CD4-positive, CD25-positive, alpha-beta regulatory T cell (primary cell): ENCODE measurements around the gene RNF31. TPM values are rescaled to one million over a fixed set of nuclear protein-coding genes. Genes with fewer than 3 reads are reported as not detected.

Experiments used
- ATAC-seq, 2 donors: fragments of 150-1000 bp; cut with Tn5 transposase; one replicate each; pipeline ENCODE4 v1.10.0; 2021; ENCODE audit warnings: low read depth in 2 of 2, moderate number of reproducible peaks in 2 of 2, moderate library complexity in 1 of 2
- DNase-seq, 3 donors: peaks; one replicate each; pipeline versions ENCODE4 v3.0.0 to v3.0.0-alpha.2; 2012 to 2022; ENCODE audit warnings: mixed read lengths in 1 of 3
- H3K27ac ChIP-seq: one replicate; pipeline ENCODE4 v1.7.0; 2013; ENCODE audit warnings: mild to moderate bottlenecking, low read length; ENCODE audit not compliant: insufficient read depth, poor library complexity, severe bottlenecking
- H3K27me3 ChIP-seq: one replicate; pipeline ENCODE4 v1.7.0; 2013; ENCODE audit warnings: low read length; ENCODE audit not compliant: control insufficient read depth, insufficient read depth
- H3K36me3 ChIP-seq: one replicate; pipeline ENCODE4 v1.7.0; 2013; ENCODE audit warnings: mild to moderate bottlenecking, low read length, moderate library complexity; ENCODE audit not compliant: control insufficient read depth, insufficient read depth
- H3K4me1 ChIP-seq: 2 replicates; pipeline ENCODE4 v1.7.0; 2013; ENCODE audit warnings: mild to moderate bottlenecking, low read length; ENCODE audit not compliant: insufficient read depth, control insufficient read depth, poor library complexity, severe bottlenecking
- H3K4me3 ChIP-seq: one replicate; pipeline ENCODE4 v1.7.0; 2013; ENCODE audit warnings: low read depth, mild to moderate bottlenecking, low read length, moderate library complexity
- H3K9me3 ChIP-seq, 2 experiments: 1 replicate in 1 of 2; 2 replicates in 1 of 2; pipeline ENCODE4 v1.7.0; 2013; ENCODE audit warnings: low read length in 2 of 2, mild to moderate bottlenecking in 1 of 2, moderate library complexity in 1 of 2; ENCODE audit not compliant: control insufficient read depth in 2 of 2
- H3K27ac Mint-ChIP-seq, 3 donors: one replicate each; pipeline ENCODE4 v1.8.0; 2020 to 2022; ENCODE audit warnings: mild to moderate bottlenecking in 3 of 3, mixed read lengths in 3 of 3, moderate library complexity in 2 of 3
- H3K27me3 Mint-ChIP-seq: one replicate; pipeline ENCODE4 v1.8.0; 2022; ENCODE audit warnings: mild to moderate bottlenecking, mixed read lengths
- H3K36me3 Mint-ChIP-seq: one replicate; pipeline ENCODE4 v1.8.0; 2020; ENCODE audit warnings: mixed read lengths
- H3K4me1 Mint-ChIP-seq, 4 donors: one replicate each; pipeline ENCODE4 v1.8.0; 2020 to 2022; ENCODE audit warnings: mixed read lengths in 4 of 4, mild to moderate bottlenecking in 1 of 4
- H3K4me3 Mint-ChIP-seq, 4 donors: one replicate each; pipeline ENCODE4 v1.8.0; 2020 to 2022; ENCODE audit warnings: mild to moderate bottlenecking in 4 of 4, mixed read lengths in 4 of 4, moderate library complexity in 3 of 4
- H3K9me3 Mint-ChIP-seq, 7 donors: one replicate each; pipeline ENCODE4 v1.8.0; 2020 to 2022; ENCODE audit warnings: mixed read lengths in 7 of 7, mild to moderate bottlenecking in 3 of 7, moderate library complexity in 2 of 7
- polyA plus RNA-seq, 4 donors: library from polyadenylated mRNA; unstranded; fragments of 300-500 nt; fragmentation: Illumina TruSeq; gene quantifications; one replicate each; pipeline ENCODE4 v1.2.3, GENCODE V29; 2021
- total RNA-seq: library from RNA; stranded (reverse); gene quantifications from one replicate; pipeline ENCODE4 v1.2.3, GENCODE V29; 2022

RNF31 gene
- total and polyA plus RNA-seq, 5 donors from 2014 or later = 35.9 to 82.4 (median 45.5) TPM

- no peak overlapping the region for H3K27ac ChIP-seq
- DNase-seq = no peak
- H3K9me3 ChIP-seq = no peaks in the 10 kb centered on the region
- Mint-ChIP-seq H3K4me1 (peaks cover 15 to 59% (median 31%) of the 10 kb centered on the region in 4 donors), H3K4me3 (peak overlapping the region in 2 of 4 donors; percentile 10 to 15), H3K36me3 (peaks cover 57% of the 10 kb centered on the region), H3K9me3 (peaks cover 0 to 2% (median 0%) of the 10 kb centered on the region in 7 donors), H3K27me3 (no peaks in the 10 kb centered on the region), H3K27ac (peak overlapping the region in 1 of 3 donors; percentile 77)
- H3K4me3 ChIP-seq = no peak overlapping the region
- no peak for ATAC-seq
- no peaks in the 10 kb centered on the region for H3K27me3 ChIP-seq
- peaks cover 13% of the 10 kb centered on the region for H3K4me1 ChIP-seq
- H3K36me3 ChIP-seq = peaks cover 57% of the 10 kb centered on the region
These were observed 59.8 kb downstream of the RNF31 start for GRCh38 chr14:24207104-24207551.

- Histone ChIP-seq H3K4me1 (peaks cover 13% of the 10 kb centered on the region), H3K9me3 (no peaks in the 10 kb centered on the region), H3K36me3 (peaks cover 57% of the 10 kb centered on the region), H3K4me3 (no peak overlapping the region), H3K27ac (no peak overlapping the region), H3K27me3 (no peaks in the 10 kb centered on the region)
- Mint-ChIP-seq H3K4me1 (peaks cover 15 to 63% (median 33%) of the 10 kb centered on the region in 4 donors), H3K27me3 (no peaks in the 10 kb centered on the region), H3K4me3 (no peak overlapping the region), H3K36me3 (peaks cover 53% of the 10 kb centered on the region), H3K9me3 (peaks cover 0 to 2% (median 0%) of the 10 kb centered on the region in 7 donors), H3K27ac (no peak overlapping the region)
- ATAC-seq = no peak
- no peak for DNase-seq
These were observed 60.3 kb downstream of the RNF31 start for GRCh38 chr14:24207625-24208024.

Other genes starting within 250 kb of the RNF31 start
Only the 30 nearest of the 31 such genes appear.
- 7.8 TPM for gene DHRS4, start 193.7 kb upstream of the RNF31 start, total RNA-seq
- gene DHRS4, start 193.7 kb upstream of the RNF31 start, polyA plus RNA-seq = 10 to 100 TPM; 23.5 to 29.0 (median 24.6) TPM
- 15.2 TPM for gene DHRS4L2, start 158.6 kb upstream of the RNF31 start, total RNA-seq
- 10 to 100 TPM; 13.4 to 22.0 (median 18.5) TPM for gene DHRS4L2, start 158.6 kb upstream of the RNF31 start, polyA plus RNA-seq
- 0.52 TPM for gene CARMIL3, start 95.5 kb upstream of the RNF31 start, total RNA-seq
- gene CARMIL3, start 95.5 kb upstream of the RNF31 start, polyA plus RNA-seq = not detected
- not detected for gene CPNE6, start 75.9 kb upstream of the RNF31 start, total RNA-seq
- gene CPNE6, start 75.9 kb upstream of the RNF31 start, polyA plus RNA-seq = not detected
- 21.0 TPM for gene PCK2, start 53.2 kb upstream of the RNF31 start, total RNA-seq
- 10 to 100 TPM; 26.3 to 32.2 (median 27.8) TPM for gene PCK2, start 53.2 kb upstream of the RNF31 start, polyA plus RNA-seq
- gene DCAF11, start 32.7 kb upstream of the RNF31 start, total RNA-seq = 97.8 TPM
- 10 to 100 TPM; 73.4 to 95.7 (median 82.3) TPM for gene DCAF11, start 32.7 kb upstream of the RNF31 start, polyA plus RNA-seq
- gene NRL, start 32.5 kb upstream of the RNF31 start, total RNA-seq = 2.8 TPM
- gene NRL, start 32.5 kb upstream of the RNF31 start, polyA plus RNA-seq = 1 to 10 TPM; 1.9 to 2.9 (median 2.1) TPM
- gene FITM1, start 16.8 kb upstream of the RNF31 start, total RNA-seq = 1.1 TPM
- gene FITM1, start 16.8 kb upstream of the RNF31 start, polyA plus RNA-seq = under 1 TPM in 3 of 4 donors, not detected in 1; 0.20 to 0.42 (median 0.24) TPM
- 294 TPM for gene PSME1, start 11.3 kb upstream of the RNF31 start, total RNA-seq
- 1,000 to 10,000 TPM in 1 of 4 donors, 100 to 1,000 TPM in 3; 698 to 1,230 (median 866) TPM for gene PSME1, start 11.3 kb upstream of the RNF31 start, polyA plus RNA-seq
- 11.7 TPM for gene EMC9, start 5.9 kb upstream of the RNF31 start, total RNA-seq
- gene EMC9, start 5.9 kb upstream of the RNF31 start, polyA plus RNA-seq = 10 to 100 TPM; 10.7 to 22.5 (median 13.4) TPM
- 167 TPM for gene PSME2, start 888 bp upstream of the RNF31 start, total RNA-seq
- gene PSME2, start 888 bp upstream of the RNF31 start, polyA plus RNA-seq = 100 to 1,000 TPM; 346 to 603 (median 466) TPM
- gene IRF9, start 13.8 kb downstream of the RNF31 start, total RNA-seq = 369 TPM
- gene IRF9, start 13.8 kb downstream of the RNF31 start, polyA plus RNA-seq = 100 to 1,000 TPM; 105 to 157 (median 119) TPM
- gene REC8, start 24.6 kb downstream of the RNF31 start, total RNA-seq = 145 TPM
- 10 to 100 TPM in 3 of 4 donors, 1 to 10 TPM in 1; 9.7 to 16.1 (median 12.0) TPM for gene REC8, start 24.6 kb downstream of the RNF31 start, polyA plus RNA-seq
- gene IPO4, start 41.3 kb downstream of the RNF31 start, total RNA-seq = 33.7 TPM
- gene IPO4, start 41.3 kb downstream of the RNF31 start, polyA plus RNA-seq = 10 to 100 TPM; 13.0 to 14.8 (median 14.1) TPM
- 20.0 TPM for gene TM9SF1, start 47.9 kb downstream of the RNF31 start, total RNA-seq
- gene TM9SF1, start 47.9 kb downstream of the RNF31 start, polyA plus RNA-seq = 10 to 100 TPM; 36.8 to 42.3 (median 40.0) TPM
- gene TSSK4, start 58.2 kb downstream of the RNF31 start, total RNA-seq = 0.44 TPM
- 1 to 10 TPM in 3 of 4 donors, under 1 TPM in 1; 0.86 to 1.5 (median 1.2) TPM for gene TSSK4, start 58.2 kb downstream of the RNF31 start, polyA plus RNA-seq
- gene CHMP4A, start 66.0 kb downstream of the RNF31 start, total RNA-seq = 108 TPM
- gene CHMP4A, start 66.0 kb downstream of the RNF31 start, polyA plus RNA-seq = 100 to 1,000 TPM; 122 to 154 (median 142) TPM
- 6.0 TPM for gene MDP1, start 68.6 kb downstream of the RNF31 start, total RNA-seq
- 10 to 100 TPM; 29.0 to 52.6 (median 35.6) TPM for gene MDP1, start 68.6 kb downstream of the RNF31 start, polyA plus RNA-seq
- 89.1 TPM for gene NEDD8, start 84.9 kb downstream of the RNF31 start, total RNA-seq
- 100 to 1,000 TPM; 334 to 440 (median 349) TPM for gene NEDD8, start 84.9 kb downstream of the RNF31 start, polyA plus RNA-seq
- gene GMPR2, start 85.4 kb downstream of the RNF31 start, total RNA-seq = 49.0 TPM
- 100 to 1,000 TPM in 3 of 4 donors, 10 to 100 TPM in 1; 95.5 to 117 (median 112) TPM for gene GMPR2, start 85.4 kb downstream of the RNF31 start, polyA plus RNA-seq
- gene TINF2, start 95.1 kb downstream of the RNF31 start, total RNA-seq = 169 TPM
- 100 to 1,000 TPM; 216 to 242 (median 223) TPM for gene TINF2, start 95.1 kb downstream of the RNF31 start, polyA plus RNA-seq
- 4.0 TPM for gene TGM1, start 115.7 kb downstream of the RNF31 start, total RNA-seq
- not detected for gene TGM1, start 115.7 kb downstream of the RNF31 start, polyA plus RNA-seq
- gene RABGGTA, start 124.1 kb downstream of the RNF31 start, total RNA-seq = 78.6 TPM
- 10 to 100 TPM; 25.1 to 40.4 (median 30.3) TPM for gene RABGGTA, start 124.1 kb downstream of the RNF31 start, polyA plus RNA-seq
- 41.2 TPM for gene DHRS1, start 152.3 kb downstream of the RNF31 start, total RNA-seq
- gene DHRS1, start 152.3 kb downstream of the RNF31 start, polyA plus RNA-seq = 10 to 100 TPM; 21.7 to 48.5 (median 31.9) TPM
- 30.0 TPM for gene NOP9, start 152.4 kb downstream of the RNF31 start, total RNA-seq
- gene NOP9, start 152.4 kb downstream of the RNF31 start, polyA plus RNA-seq = 1 to 10 TPM; 1.3 to 2.5 (median 1.8) TPM
- 13.2 TPM for gene CIDEB, start 160.5 kb downstream of the RNF31 start, total RNA-seq
- 10 to 100 TPM in 2 of 4 donors, 1 to 10 TPM in 2; 8.9 to 13.6 (median 9.7) TPM for gene CIDEB, start 160.5 kb downstream of the RNF31 start, polyA plus RNA-seq
- gene LTB4R2, start 162.6 kb downstream of the RNF31 start, total RNA-seq = 18.1 TPM
- 1 to 10 TPM in 3 of 4 donors, under 1 TPM in 1; 1.00 to 2.2 (median 1.7) TPM for gene LTB4R2, start 162.6 kb downstream of the RNF31 start, polyA plus RNA-seq
- 17.5 TPM for gene LTB4R, start 164.0 kb downstream of the RNF31 start, total RNA-seq
- gene LTB4R, start 164.0 kb downstream of the RNF31 start, polyA plus RNA-seq = 1 to 10 TPM; 3.5 to 7.8 (median 6.3) TPM
- gene ADCY4, start 187.6 kb downstream of the RNF31 start, total RNA-seq = 10.7 TPM
- under 1 TPM in 2 of 4 donors, not detected in 2; 0.32 to 0.39 TPM for gene ADCY4, start 187.6 kb downstream of the RNF31 start, polyA plus RNA-seq
- 41.2 TPM for gene RIPK3, start 192.5 kb downstream of the RNF31 start, total RNA-seq
- 10 to 100 TPM; 14.9 to 24.6 (median 19.4) TPM for gene RIPK3, start 192.5 kb downstream of the RNF31 start, polyA plus RNA-seq